ENCODE results near the gene F2R. TPM values are rescaled to one million over a fixed set of nuclear protein-coding genes. Genes with fewer than 3 reads are reported as not detected.
A peak's percentile ranks its signal among the peaks of the same experiment; 100 is the strongest.

The F2R gene
- polyA plus RNA-seq, 1 donor, result 52.5 TPM

GRCh38 chr5:76690037-76690679 lies 25.8 kb upstream of the F2R start:
- H3K36me3 ChIP-seq (ENCODE audit: control insufficient read depth, insufficient read depth, low read length), result no peaks in the 10 kb centered on the region
- 100% methylated on average over 1 of the region's 3 CpGs for WGBS (ENCODE audit: insufficient coverage, low lambda C conversion rate)
- H3K9me3 ChIP-seq (ENCODE audit: control insufficient read depth, low read depth, low read length), result no peaks in the 10 kb centered on the region
- peak overlapping the region; percentile 65 for H3K27ac ChIP-seq (ENCODE audit: low read length)
- peaks cover 30% of the 10 kb centered on the region for H3K4me1 ChIP-seq (ENCODE audit: control insufficient read depth, insufficient read depth, low read length)
- no peak overlapping the region for H3K4me3 ChIP-seq (ENCODE audit: low read length)
- no peak for DNase-seq
- no peaks in the 10 kb centered on the region for H3K27me3 ChIP-seq (ENCODE audit: control insufficient read depth, insufficient read depth, low read length)

- H3K36me3 ChIP-seq (ENCODE audit: control insufficient read depth, insufficient read depth, low read length), result no peaks in the 10 kb centered on the region
- H3K27ac ChIP-seq (ENCODE audit: low read length), result peak overlapping the region; percentile 65
- no CpG with 5 or more reads among the region's 7 CpGs for WGBS (ENCODE audit: insufficient coverage, low lambda C conversion rate)
- H3K4me1 ChIP-seq (ENCODE audit: control insufficient read depth, insufficient read depth, low read length), result peaks cover 26% of the 10 kb centered on the region
- DNase-seq, result peak in 1 of 2 donors; percentile 63
- H3K9me3 ChIP-seq (ENCODE audit: control insufficient read depth, low read depth, low read length), result no peaks in the 10 kb centered on the region
- no peaks in the 10 kb centered on the region for H3K27me3 ChIP-seq (ENCODE audit: control insufficient read depth, insufficient read depth, low read length)
- no peak overlapping the region for H3K4me3 ChIP-seq (ENCODE audit: low read length)
These were observed 25.0 kb upstream of the F2R start for GRCh38 chr5:76690704-76691466.

GRCh38 chr5:76691467-76692273 lies 24.3 kb upstream of the F2R start:
- DNase-seq, result peak in 1 of 2 donors; percentile 48
- no peaks in the 10 kb centered on the region for H3K27me3 ChIP-seq (ENCODE audit: control insufficient read depth, insufficient read depth, low read length)
- H3K4me1 ChIP-seq (ENCODE audit: control insufficient read depth, insufficient read depth, low read length), result peaks cover 26% of the 10 kb centered on the region
- no peaks in the 10 kb centered on the region for H3K36me3 ChIP-seq (ENCODE audit: control insufficient read depth, insufficient read depth, low read length)
- WGBS (ENCODE audit: insufficient coverage, low lambda C conversion rate), result 80% methylated on average over 2 of the region's 5 CpGs
- no peaks in the 10 kb centered on the region for H3K9me3 ChIP-seq (ENCODE audit: control insufficient read depth, low read depth, low read length)
- peak overlapping the region; percentile 65 for H3K27ac ChIP-seq (ENCODE audit: low read length)
- H3K4me3 ChIP-seq (ENCODE audit: low read length), result no peak overlapping the region

- Histone ChIP-seq H3K36me3 (ENCODE audit: control insufficient read depth, insufficient read depth, low read length) (no peaks in the 10 kb centered on the region), H3K27ac (ENCODE audit: low read length) (no peak overlapping the region), H3K4me3 (ENCODE audit: low read length) (no peak overlapping the region)
These were observed 23.7 kb upstream of the F2R start for GRCh38 chr5:76692274-76692540.

GRCh38 chr5:76692651-76693050 lies 23.3 kb upstream of the F2R start:
- H3K4me1 ChIP-seq (ENCODE audit: control insufficient read depth, insufficient read depth, low read length), result peaks cover 26% of the 10 kb centered on the region
- H3K27me3 ChIP-seq (ENCODE audit: control insufficient read depth, insufficient read depth, low read length), result no peaks in the 10 kb centered on the region
- DNase-seq, result no peak
- WGBS (ENCODE audit: insufficient coverage, low lambda C conversion rate), result no CpG with 5 or more reads among the region's 3 CpGs
- no peak overlapping the region for H3K4me3 ChIP-seq (ENCODE audit: low read length)
- H3K9me3 ChIP-seq (ENCODE audit: control insufficient read depth, low read depth, low read length), result no peaks in the 10 kb centered on the region
- H3K36me3 ChIP-seq (ENCODE audit: control insufficient read depth, insufficient read depth, low read length), result no peaks in the 10 kb centered on the region
- H3K27ac ChIP-seq (ENCODE audit: low read length), result no peak overlapping the region

More at GRCh38 chr5:76692274-76692540, 23.7 kb upstream of the F2R start:
- Histone ChIP-seq H3K4me1 (ENCODE audit: control insufficient read depth, insufficient read depth, low read length) (peaks cover 26% of the 10 kb centered on the region), H3K9me3 (ENCODE audit: control insufficient read depth, low read depth, low read length) (no peaks in the 10 kb centered on the region), H3K27me3 (ENCODE audit: control insufficient read depth, insufficient read depth, low read length) (no peaks in the 10 kb centered on the region)
- 100% methylated on average over 2 of the region's 6 CpGs for WGBS (ENCODE audit: insufficient coverage, low lambda C conversion rate)
- no peak for DNase-seq

GRCh38 chr5:76693141-76693540 lies 22.8 kb upstream of the F2R start:
- 60% methylated on average over 1 of the region's 3 CpGs for WGBS (ENCODE audit: insufficient coverage, low lambda C conversion rate)
- no peak overlapping the region for H3K27ac ChIP-seq (ENCODE audit: low read length)

GRCh38 chr5:76694317-76694716 lies 21.6 kb upstream of the F2R start:
- Histone ChIP-seq H3K4me1 (ENCODE audit: control insufficient read depth, insufficient read depth, low read length) (peaks cover 23% of the 10 kb centered on the region), H3K9me3 (ENCODE audit: control insufficient read depth, low read depth, low read length) (no peaks in the 10 kb centered on the region), H3K4me3 (ENCODE audit: low read length) (no peak overlapping the region), H3K27ac (ENCODE audit: low read length) (no peak overlapping the region), H3K27me3 (ENCODE audit: control insufficient read depth, insufficient read depth, low read length) (no peaks in the 10 kb centered on the region), H3K36me3 (ENCODE audit: control insufficient read depth, insufficient read depth, low read length) (no peaks in the 10 kb centered on the region)
- DNase-seq, result no peak
- WGBS (ENCODE audit: insufficient coverage, low lambda C conversion rate), result 100% methylated on average over 1 of the region's 2 CpGs

More at GRCh38 chr5:76693141-76693540, 22.8 kb upstream of the F2R start:
- no peaks in the 10 kb centered on the region for H3K9me3 ChIP-seq (ENCODE audit: control insufficient read depth, low read depth, low read length)
- no peaks in the 10 kb centered on the region for H3K36me3 ChIP-seq (ENCODE audit: control insufficient read depth, insufficient read depth, low read length)
- no peak for DNase-seq
- no peaks in the 10 kb centered on the region for H3K27me3 ChIP-seq (ENCODE audit: control insufficient read depth, insufficient read depth, low read length)
- no peak overlapping the region for H3K4me3 ChIP-seq (ENCODE audit: low read length)
- H3K4me1 ChIP-seq (ENCODE audit: control insufficient read depth, insufficient read depth, low read length), result peaks cover 26% of the 10 kb centered on the region

- no peak overlapping the region for H3K27ac ChIP-seq (ENCODE audit: low read length)
- no peaks in the 10 kb centered on the region for H3K36me3 ChIP-seq (ENCODE audit: control insufficient read depth, insufficient read depth, low read length)
- H3K4me3 ChIP-seq (ENCODE audit: low read length), result no peak overlapping the region
- no CpG with 5 or more reads among the region's 6 CpGs for WGBS (ENCODE audit: insufficient coverage, low lambda C conversion rate)
- H3K27me3 ChIP-seq (ENCODE audit: control insufficient read depth, insufficient read depth, low read length), result no peaks in the 10 kb centered on the region
- peaks cover 14% of the 10 kb centered on the region for H3K4me1 ChIP-seq (ENCODE audit: control insufficient read depth, insufficient read depth, low read length)
- no peak for DNase-seq
- no peaks in the 10 kb centered on the region for H3K9me3 ChIP-seq (ENCODE audit: control insufficient read depth, low read depth, low read length)
These were observed 20.6 kb upstream of the F2R start for GRCh38 chr5:76695346-76695745.

GRCh38 chr5:76696251-76696650 lies 19.7 kb upstream of the F2R start:
- WGBS (ENCODE audit: insufficient coverage, low lambda C conversion rate), result 100% methylated on average over 1 of the region's 1 CpG
- H3K4me1 ChIP-seq (ENCODE audit: control insufficient read depth, insufficient read depth, low read length), result peaks cover 7% of the 10 kb centered on the region
- H3K27me3 ChIP-seq (ENCODE audit: control insufficient read depth, insufficient read depth, low read length), result no peaks in the 10 kb centered on the region
- DNase-seq, result no peak
- H3K36me3 ChIP-seq (ENCODE audit: control insufficient read depth, insufficient read depth, low read length), result peaks cover 4% of the 10 kb centered on the region
- no peak overlapping the region for H3K27ac ChIP-seq (ENCODE audit: low read length)
- no peak overlapping the region for H3K4me3 ChIP-seq (ENCODE audit: low read length)
- no peaks in the 10 kb centered on the region for H3K9me3 ChIP-seq (ENCODE audit: control insufficient read depth, low read depth, low read length)

- Histone ChIP-seq H3K27me3 (ENCODE audit: control insufficient read depth, insufficient read depth, low read length) (no peaks in the 10 kb centered on the region), H3K4me3 (ENCODE audit: low read length) (no peak overlapping the region), H3K36me3 (ENCODE audit: control insufficient read depth, insufficient read depth, low read length) (peaks cover 4% of the 10 kb centered on the region), H3K9me3 (ENCODE audit: control insufficient read depth, low read depth, low read length) (no peaks in the 10 kb centered on the region), H3K4me1 (ENCODE audit: control insufficient read depth, insufficient read depth, low read length) (no peaks in the 10 kb centered on the region), H3K27ac (ENCODE audit: low read length) (no peak overlapping the region)
- no peak for DNase-seq
- WGBS (ENCODE audit: insufficient coverage, low lambda C conversion rate), result 100% methylated on average over 4 of the region's 5 CpGs
These were observed 18.3 kb upstream of the F2R start for GRCh38 chr5:76697670-76698069.
